ENCODE results near the gene HES3.
A peak's percentile ranks its signal among the peaks of the same experiment; 100 is the strongest.

The HES3 gene

GRCh38 chr1:6245869-6246496, 2.0 kb downstream of the HES3 start:
- Histone ChIP-seq H3K4me3 (ENCODE audit: insufficient read depth, low read length, poor library complexity, severe bottlenecking) (no peak overlapping the region), H4K20me1 (ENCODE audit: low read depth, low read length) (no peaks in the 10 kb centered on the region), H3K27me3 (ENCODE audit: low read length) (no peaks in the 10 kb centered on the region), H3K36me3 (ENCODE audit: low read length) (no peaks in the 10 kb centered on the region), H3K9ac (ENCODE audit: low read length) (no peak overlapping the region), H2AFZ (ENCODE audit: low read depth, low read length, severe bottlenecking) (no peak overlapping the region), H3K4me2 (ENCODE audit: low read depth, low read length, poor library complexity, severe bottlenecking) (no peak overlapping the region), H3F3A (ENCODE audit: insufficient read depth) (no peaks in the 10 kb centered on the region), H3K27ac (ENCODE audit: low read depth, low read length) (no peak overlapping the region), H3K9me2 (replicated peaks; ENCODE audit: insufficient read depth, low read length) (no peaks in the 10 kb centered on the region), H3K79me2 (ENCODE audit: insufficient read depth, low read length) (no peaks in the 10 kb centered on the region), H3K9me3 (ENCODE audit: insufficient read depth, low read length) (no peaks in the 10 kb centered on the region)
- TF ChIP-seq, protein P1, sequence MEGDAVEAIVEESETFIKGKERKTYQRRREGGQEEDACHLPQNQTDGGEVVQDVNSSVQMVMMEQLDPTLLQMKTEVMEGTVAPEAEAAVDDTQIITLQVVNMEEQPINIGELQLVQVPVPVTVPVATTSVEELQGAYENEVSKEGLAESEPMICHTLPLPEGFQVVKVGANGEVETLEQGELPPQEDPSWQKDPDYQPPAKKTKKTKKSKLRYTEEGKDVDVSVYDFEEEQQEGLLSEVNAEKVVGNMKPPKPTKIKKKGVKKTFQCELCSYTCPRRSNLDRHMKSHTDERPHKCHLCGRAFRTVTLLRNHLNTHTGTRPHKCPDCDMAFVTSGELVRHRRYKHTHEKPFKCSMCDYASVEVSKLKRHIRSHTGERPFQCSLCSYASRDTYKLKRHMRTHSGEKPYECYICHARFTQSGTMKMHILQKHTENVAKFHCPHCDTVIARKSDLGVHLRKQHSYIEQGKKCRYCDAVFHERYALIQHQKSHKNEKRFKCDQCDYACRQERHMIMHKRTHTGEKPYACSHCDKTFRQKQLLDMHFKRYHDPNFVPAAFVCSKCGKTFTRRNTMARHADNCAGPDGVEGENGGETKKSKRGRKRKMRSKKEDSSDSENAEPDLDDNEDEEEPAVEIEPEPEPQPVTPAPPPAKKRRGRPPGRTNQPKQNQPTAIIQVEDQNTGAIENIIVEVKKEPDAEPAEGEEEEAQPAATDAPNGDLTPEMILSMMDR (IDR thresholded peaks at IDR 0.05; ENCODE audit: insufficient read depth, low read length, poor library complexity, severe bottlenecking), result no peak
- TF ChIP-seq EZH2phosphoT487 (conservative IDR thresholded peaks at IDR 0.05; ENCODE audit: low read length), result no peak

- Histone ChIP-seq H3K9me3 (ENCODE audit: insufficient read depth, low read length) (no peaks in the 10 kb centered on the region), H3K27me3 (ENCODE audit: low read length) (no peaks in the 10 kb centered on the region), H3K9ac (ENCODE audit: low read length) (no peak overlapping the region), H3K4me2 (ENCODE audit: low read depth, low read length, poor library complexity, severe bottlenecking) (no peak overlapping the region), H3F3A (ENCODE audit: insufficient read depth) (no peaks in the 10 kb centered on the region), H3K27ac (ENCODE audit: low read depth, low read length) (no peak overlapping the region), H3K36me3 (ENCODE audit: low read length) (no peaks in the 10 kb centered on the region), H3K4me3 (ENCODE audit: insufficient read depth, low read length, poor library complexity, severe bottlenecking) (no peak overlapping the region), H3K79me2 (ENCODE audit: insufficient read depth, low read length) (no peaks in the 10 kb centered on the region), H2AFZ (ENCODE audit: low read depth, low read length, severe bottlenecking) (no peak overlapping the region), H4K20me1 (ENCODE audit: low read depth, low read length) (no peaks in the 10 kb centered on the region), H3K9me2 (replicated peaks; ENCODE audit: insufficient read depth, low read length) (no peaks in the 10 kb centered on the region)
- no peak for TF ChIP-seq EZH2phosphoT487 (conservative IDR thresholded peaks at IDR 0.05; ENCODE audit: low read length)
- TF ChIP-seq, protein P1 (IDR thresholded peaks at IDR 0.05; ENCODE audit: insufficient read depth, low read length, poor library complexity, severe bottlenecking), result peak; percentile 74
Measured at GRCh38 chr1:6246497-6247467, 2.8 kb downstream of the HES3 start.

GRCh38 chr1:6247651-6248050, 3.7 kb downstream of the HES3 start:
- H3K27ac ChIP-seq (ENCODE audit: low read depth, low read length), result no peak overlapping the region
- no peaks in the 10 kb centered on the region for H3K36me3 ChIP-seq (ENCODE audit: low read length)
- TF ChIP-seq, protein P1 (IDR thresholded peaks at IDR 0.05; ENCODE audit: insufficient read depth, low read length, poor library complexity, severe bottlenecking), result no peak
- TF ChIP-seq EZH2phosphoT487 (conservative IDR thresholded peaks at IDR 0.05; ENCODE audit: low read length), result no peak
- no peaks in the 10 kb centered on the region for H3K9me2 ChIP-seq (replicated peaks; ENCODE audit: insufficient read depth, low read length)
- H3K4me2 ChIP-seq (ENCODE audit: low read depth, low read length, poor library complexity, severe bottlenecking), result no peak overlapping the region
- no peaks in the 10 kb centered on the region for H3K79me2 ChIP-seq (ENCODE audit: insufficient read depth, low read length)
- H3F3A ChIP-seq (ENCODE audit: insufficient read depth), result no peaks in the 10 kb centered on the region
- no peak overlapping the region for H3K4me3 ChIP-seq (ENCODE audit: insufficient read depth, low read length, poor library complexity, severe bottlenecking)
- no peaks in the 10 kb centered on the region for H4K20me1 ChIP-seq (ENCODE audit: low read depth, low read length)
- H3K9ac ChIP-seq (ENCODE audit: low read length), result no peak overlapping the region
- no peak overlapping the region for H2AFZ ChIP-seq (ENCODE audit: low read depth, low read length, severe bottlenecking)
- no peaks in the 10 kb centered on the region for H3K27me3 ChIP-seq (ENCODE audit: low read length)
- H3K9me3 ChIP-seq (ENCODE audit: insufficient read depth, low read length), result no peaks in the 10 kb centered on the region
